Cardiac fibroblast (primary cell): ENCODE results near the gene TMEM217.

ENCODE experiments used
- DNase-seq, 2 donors: peaks; one replicate each; pipeline versions ENCODE4 v3.0.0 to v3.0.0-alpha.2; 2010; ENCODE audit warnings: low read depth in 2 of 2
- H3K4me3 ChIP-seq, 2 donors: replicated peaks in 1 of 2; 1 replicate in 1 of 2; 2 replicates in 1 of 2; pipeline ENCODE4 v1.5.1; 2011; ENCODE audit warnings: low read depth in 2 of 2, low read length in 2 of 2, mild to moderate bottlenecking in 2 of 2, moderate library complexity in 1 of 2
- CTCF ChIP-seq: IDR thresholded peaks from one replicate; pipeline ENCODE4 v1.5.1; 2011; ENCODE audit warnings: low read depth, mild to moderate bottlenecking, low read length, inconsistent platforms

The TMEM217 gene

DNA sequence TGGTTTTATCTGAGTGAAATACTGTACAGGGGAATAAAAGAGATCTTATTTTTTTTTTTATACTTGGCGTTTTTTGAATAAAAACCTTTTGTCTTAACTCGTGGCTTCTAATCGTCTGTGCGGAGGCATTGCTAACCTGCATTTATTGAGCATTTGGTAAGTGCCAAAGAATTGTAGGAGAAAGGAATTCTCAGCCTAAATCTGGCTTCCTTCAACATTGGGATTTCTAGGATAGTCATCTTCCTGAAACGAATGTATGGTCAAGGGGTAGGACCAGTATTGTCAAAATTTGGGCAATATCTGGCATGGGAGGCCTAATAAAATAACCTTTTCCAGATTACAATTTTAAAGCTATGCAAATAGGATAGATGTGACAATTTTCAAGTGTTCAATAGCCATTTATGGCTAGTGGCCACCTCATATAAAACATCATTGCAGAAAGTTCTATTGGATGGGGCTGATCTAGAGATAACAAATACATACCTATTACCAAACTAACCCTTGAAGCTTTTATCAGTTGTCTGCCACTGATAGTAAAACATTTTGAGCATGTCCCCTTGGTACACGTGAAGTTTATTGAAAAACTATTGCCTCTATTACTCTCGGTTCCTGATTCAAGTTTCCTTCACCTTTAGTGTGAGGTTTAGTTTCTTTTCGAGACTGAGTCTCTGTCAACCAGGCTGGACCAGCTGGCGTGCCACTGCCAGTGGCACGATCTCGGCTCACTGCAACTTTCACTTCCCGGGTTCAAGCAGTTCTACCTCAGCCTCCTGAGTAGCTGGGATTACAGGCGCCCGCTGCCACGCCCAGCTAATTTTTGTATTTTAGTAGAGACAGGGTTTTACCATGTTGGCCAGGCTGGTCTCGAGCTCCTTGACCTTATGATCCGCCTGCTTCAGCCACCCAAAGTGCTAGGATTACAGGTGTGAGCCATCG, 82.3 kb downstream of the TMEM217 start:
- H3K4me3 ChIP-seq, result peak overlapping the region in 1 of 2 donors; percentile 24
- TF ChIP-seq CTCF, result no peak
- DNase-seq, result peak in 1 of 2 donors; percentile 27

DNA sequence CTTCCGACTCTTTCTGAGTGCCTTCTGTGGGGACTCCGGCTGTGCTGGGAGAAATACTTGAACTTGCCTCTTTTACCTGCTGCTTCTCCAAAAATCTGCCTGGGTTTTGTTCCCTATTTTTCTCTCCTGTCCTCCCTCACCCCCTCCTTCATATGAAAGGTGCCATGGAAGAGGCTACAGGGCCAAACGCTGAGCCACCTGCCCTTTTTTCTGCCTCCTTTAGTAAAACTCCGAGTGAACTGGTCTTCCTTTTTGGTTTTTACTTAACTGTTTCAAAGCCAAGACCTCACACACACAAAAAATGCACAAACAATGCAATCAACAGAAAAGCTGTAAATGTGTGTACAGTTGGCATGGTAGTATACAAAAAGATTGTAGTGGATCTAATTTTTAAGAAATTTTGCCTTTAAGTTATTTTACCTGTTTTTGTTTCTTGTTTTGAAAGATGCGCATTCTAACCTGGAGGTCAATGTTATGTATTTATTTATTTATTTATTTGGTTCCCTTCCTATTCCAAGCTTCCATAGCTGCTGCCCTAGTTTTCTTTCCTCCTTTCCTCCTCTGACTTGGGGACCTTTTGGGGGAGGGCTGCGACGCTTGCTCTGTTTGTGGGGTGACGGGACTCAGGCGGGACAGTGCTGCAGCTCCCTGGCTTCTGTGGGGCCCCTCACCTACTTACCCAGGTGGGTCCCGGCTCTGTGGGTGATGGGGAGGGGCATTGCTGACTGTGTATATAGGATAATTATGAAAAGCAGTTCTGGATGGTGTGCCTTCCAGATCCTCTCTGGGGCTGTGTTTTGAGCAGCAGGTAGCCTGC, 83.2 kb downstream of the TMEM217 start:
- H3K4me3 ChIP-seq, result peak overlapping the region in 1 of 2 donors; percentile 87
- no peak for TF ChIP-seq CTCF
- DNase-seq, result peak in 1 of 2 donors; percentile 27

GRCh38 chr6:37174196-37174514, 83.8 kb downstream of the TMEM217 start:
- no peak for DNase-seq
- H3K4me3 ChIP-seq, result peak overlapping the region in 1 of 2 donors; percentile 87
- TF ChIP-seq CTCF, result no peak

- peak in 1 of 2 donors; percentile 54 for DNase-seq
- TF ChIP-seq CTCF, result no peak
- peak overlapping the region in 1 of 2 donors; percentile 87 for H3K4me3 ChIP-seq
Measured at GRCh38 chr6:37173493-37174195, 84.3 kb downstream of the TMEM217 start.

DNA sequence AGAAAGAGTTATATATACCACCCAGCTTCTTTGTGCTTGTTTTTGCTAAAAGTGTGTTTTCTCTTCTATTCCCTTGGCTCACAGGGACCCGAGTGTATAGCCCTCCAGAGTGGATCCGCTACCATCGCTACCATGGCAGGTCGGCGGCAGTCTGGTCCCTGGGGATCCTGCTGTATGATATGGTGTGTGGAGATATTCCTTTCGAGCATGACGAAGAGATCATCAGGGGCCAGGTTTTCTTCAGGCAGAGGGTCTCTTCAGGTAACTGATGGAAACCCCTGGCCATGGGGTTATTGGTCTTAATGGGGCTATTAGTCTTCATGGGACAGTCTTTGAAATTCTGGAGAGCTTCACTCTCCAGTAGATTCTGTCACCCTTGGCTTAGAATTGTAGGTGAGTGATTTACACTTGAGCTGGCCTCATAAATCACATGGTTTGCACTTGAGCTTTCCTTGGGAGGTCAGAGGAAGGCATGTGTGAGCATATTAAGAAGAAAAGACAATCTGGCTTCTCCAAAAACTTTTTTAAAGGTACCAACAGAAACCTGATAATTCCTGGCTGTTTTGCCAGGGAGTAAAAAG, 84.9 kb downstream of the TMEM217 start:
- TF ChIP-seq CTCF, result no peak
- no peak for DNase-seq
- H3K4me3 ChIP-seq, result peak overlapping the region in 1 of 2 donors; percentile 87
